ENCODE measurements around the gene C1orf35. TPM values are rescaled to one million over a fixed set of nuclear protein-coding genes. Genes with fewer than 3 reads are reported as not detected.

C1orf35 gene
- total RNA-seq, 1 experiment from 2014 or later, result 24.9 TPM

DNA sequence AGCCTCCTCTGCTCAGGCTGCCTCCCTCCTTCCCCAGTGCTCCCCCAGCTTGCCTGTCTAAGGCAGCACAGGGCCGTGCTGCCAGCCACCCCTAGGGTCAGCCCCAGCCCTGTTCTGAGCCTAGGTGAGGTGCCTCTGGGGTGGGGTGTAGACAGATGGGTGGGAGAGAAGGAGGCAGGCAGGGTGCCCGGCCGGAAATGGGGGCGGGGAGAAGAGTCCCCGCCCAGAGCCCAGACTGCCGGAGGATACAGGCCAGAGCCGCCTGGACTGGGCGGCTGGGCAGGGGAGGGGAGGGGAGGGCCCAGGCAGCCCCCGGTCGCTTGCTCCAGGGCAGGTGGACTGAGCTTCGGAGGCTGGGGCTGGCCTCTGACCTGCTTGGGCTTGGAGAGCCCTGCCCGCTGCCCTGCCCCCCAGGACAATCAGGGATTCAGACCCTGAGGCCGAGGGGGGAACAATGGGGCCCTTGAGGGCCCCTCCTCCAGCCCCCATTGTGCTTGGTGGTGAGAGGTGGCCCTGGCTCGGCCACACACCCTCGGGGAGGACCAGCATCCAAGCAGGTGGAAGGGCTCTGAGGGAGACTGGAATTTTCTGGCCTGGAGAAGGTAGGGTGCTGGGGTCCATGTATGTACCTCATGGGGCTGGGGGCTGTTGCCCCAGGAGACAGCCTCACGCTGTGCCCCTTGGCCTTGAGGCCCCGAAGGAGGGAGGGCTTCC, 46.4 kb upstream of the C1orf35 start, which contains the start of gene GJC2:
TSS of gene GJC2 (plus strand) at position 525 of the 714 bp plus-strand sequence. CDS start 7,829 bp downstream, outside the sequence.
- Histone ChIP-seq H3K27me3 (ENCODE audit: control insufficient read depth, insufficient read depth, low read length) (no peaks in the 10 kb centered on the region), H3K4me1 (ENCODE audit: control insufficient read depth, insufficient read depth, low read length) (peaks cover 28% of the 10 kb centered on the region), H3K36me3 (ENCODE audit: control insufficient read depth, insufficient read depth, low read length) (no peaks in the 10 kb centered on the region; the same call in 1 of the 2 replicates), H3K4me3 (ENCODE audit: low read depth in 2 of 2, low read length in 2 of 2) (no peak within 1 kb of the TSS), H3K9me3 (ENCODE audit: control insufficient read depth, insufficient read depth, low read depth, low read length) (no peaks in the 10 kb centered on the region), H3K27ac (ENCODE audit: low read length) (peak within 1 kb of the TSS; percentile 72)
- no TSS peak for BruUV-seq (replicated peaks)
- intact Hi-C loops (cut with micrococcal nuclease; ENCODE audit: unreplicated experiment) (no loop called here), in situ Hi-C loops (cut with HindIII; ENCODE audit: low pct_unique_long_range_greater_than_20kb, low sequenced_read_pairs) (no loop called here)
- no peak for TF ChIP-seq SIN3A (IDR thresholded peaks at IDR 0.05; ENCODE audit: borderline replicate concordance, insufficient read depth, low read depth, low read length)
- TF ChIP-seq, protein P1, sequence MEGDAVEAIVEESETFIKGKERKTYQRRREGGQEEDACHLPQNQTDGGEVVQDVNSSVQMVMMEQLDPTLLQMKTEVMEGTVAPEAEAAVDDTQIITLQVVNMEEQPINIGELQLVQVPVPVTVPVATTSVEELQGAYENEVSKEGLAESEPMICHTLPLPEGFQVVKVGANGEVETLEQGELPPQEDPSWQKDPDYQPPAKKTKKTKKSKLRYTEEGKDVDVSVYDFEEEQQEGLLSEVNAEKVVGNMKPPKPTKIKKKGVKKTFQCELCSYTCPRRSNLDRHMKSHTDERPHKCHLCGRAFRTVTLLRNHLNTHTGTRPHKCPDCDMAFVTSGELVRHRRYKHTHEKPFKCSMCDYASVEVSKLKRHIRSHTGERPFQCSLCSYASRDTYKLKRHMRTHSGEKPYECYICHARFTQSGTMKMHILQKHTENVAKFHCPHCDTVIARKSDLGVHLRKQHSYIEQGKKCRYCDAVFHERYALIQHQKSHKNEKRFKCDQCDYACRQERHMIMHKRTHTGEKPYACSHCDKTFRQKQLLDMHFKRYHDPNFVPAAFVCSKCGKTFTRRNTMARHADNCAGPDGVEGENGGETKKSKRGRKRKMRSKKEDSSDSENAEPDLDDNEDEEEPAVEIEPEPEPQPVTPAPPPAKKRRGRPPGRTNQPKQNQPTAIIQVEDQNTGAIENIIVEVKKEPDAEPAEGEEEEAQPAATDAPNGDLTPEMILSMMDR (IDR thresholded peaks at IDR 0.05), result no peak
- no peak for TF ChIP-seq TCF7L2 (IDR thresholded peaks at IDR 0.05; ENCODE audit: low read depth, low read length)
- TF ChIP-seq POLR2AphosphoS5 (IDR thresholded peaks at IDR 0.05; ENCODE audit: low read depth, low read length), result no peak
- TF ChIP-seq, protein P2, sequence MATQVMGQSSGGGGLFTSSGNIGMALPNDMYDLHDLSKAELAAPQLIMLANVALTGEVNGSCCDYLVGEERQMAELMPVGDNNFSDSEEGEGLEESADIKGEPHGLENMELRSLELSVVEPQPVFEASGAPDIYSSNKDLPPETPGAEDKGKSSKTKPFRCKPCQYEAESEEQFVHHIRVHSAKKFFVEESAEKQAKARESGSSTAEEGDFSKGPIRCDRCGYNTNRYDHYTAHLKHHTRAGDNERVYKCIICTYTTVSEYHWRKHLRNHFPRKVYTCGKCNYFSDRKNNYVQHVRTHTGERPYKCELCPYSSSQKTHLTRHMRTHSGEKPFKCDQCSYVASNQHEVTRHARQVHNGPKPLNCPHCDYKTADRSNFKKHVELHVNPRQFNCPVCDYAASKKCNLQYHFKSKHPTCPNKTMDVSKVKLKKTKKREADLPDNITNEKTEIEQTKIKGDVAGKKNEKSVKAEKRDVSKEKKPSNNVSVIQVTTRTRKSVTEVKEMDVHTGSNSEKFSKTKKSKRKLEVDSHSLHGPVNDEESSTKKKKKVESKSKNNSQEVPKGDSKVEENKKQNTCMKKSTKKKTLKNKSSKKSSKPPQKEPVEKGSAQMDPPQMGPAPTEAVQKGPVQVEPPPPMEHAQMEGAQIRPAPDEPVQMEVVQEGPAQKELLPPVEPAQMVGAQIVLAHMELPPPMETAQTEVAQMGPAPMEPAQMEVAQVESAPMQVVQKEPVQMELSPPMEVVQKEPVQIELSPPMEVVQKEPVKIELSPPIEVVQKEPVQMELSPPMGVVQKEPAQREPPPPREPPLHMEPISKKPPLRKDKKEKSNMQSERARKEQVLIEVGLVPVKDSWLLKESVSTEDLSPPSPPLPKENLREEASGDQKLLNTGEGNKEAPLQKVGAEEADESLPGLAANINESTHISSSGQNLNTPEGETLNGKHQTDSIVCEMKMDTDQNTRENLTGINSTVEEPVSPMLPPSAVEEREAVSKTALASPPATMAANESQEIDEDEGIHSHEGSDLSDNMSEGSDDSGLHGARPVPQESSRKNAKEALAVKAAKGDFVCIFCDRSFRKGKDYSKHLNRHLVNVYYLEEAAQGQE (IDR thresholded peaks at IDR 0.05; ENCODE audit: insufficient read depth in 1 of 2, low read depth in 2 of 2, low read length in 1 of 2), result no peak
- DNase-seq (ENCODE audit: low read depth, low spot score) (no peak), ATAC-seq (peak; percentile 52)
- ChIA-PET CTCF (interaction anchor here (0.6 kb wide), 2 partner anchors 143 to 308 kb away, joined by 5 to 6 read pairs; a partner anchor contains a TSS), POLR2A (no interaction called here)

DNA sequence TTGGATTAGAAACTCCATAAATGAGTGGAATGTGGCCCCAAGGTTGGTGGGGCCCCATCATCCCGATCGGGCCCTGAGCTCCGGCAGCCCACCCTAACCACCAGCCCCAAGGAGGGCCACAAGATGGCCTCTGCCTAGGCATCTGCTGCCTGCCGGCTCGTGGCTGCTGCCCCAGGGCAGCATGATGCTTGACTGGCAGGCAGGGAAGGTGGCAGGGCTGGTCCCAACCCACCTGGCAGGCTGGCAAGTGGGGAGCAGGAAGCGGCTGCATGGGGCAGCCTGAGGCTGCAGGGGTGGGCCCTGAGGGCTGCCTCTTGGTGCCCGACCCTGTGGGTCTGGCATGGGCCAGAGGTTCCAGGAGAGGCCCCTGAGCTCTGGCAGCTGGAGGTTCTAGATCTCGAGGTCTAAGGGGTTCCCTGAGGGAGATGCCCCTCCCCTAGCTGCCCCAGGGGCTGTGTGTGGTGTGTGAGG, 45.8 kb upstream of the C1orf35 start:
- intact Hi-C loops (cut with micrococcal nuclease; ENCODE audit: unreplicated experiment), result no loop called here
- CTCF ChIA-PET, result no interaction called here

More for the DNA sequence above, 45.8 kb upstream of the C1orf35 start:
- POLR2A ChIA-PET, result no interaction called here
- Histone ChIP-seq H3K27ac (ENCODE audit: low read length) (peak overlapping the region; percentile 72), H3K4me3 (ENCODE audit: low read depth in 2 of 2, low read length in 2 of 2) (no peak overlapping the region), H3K27me3 (ENCODE audit: control insufficient read depth, insufficient read depth, low read length) (no peaks in the 10 kb centered on the region), H3K4me1 (ENCODE audit: control insufficient read depth, insufficient read depth, low read length) (peaks cover 28% of the 10 kb centered on the region), H3K9me3 (ENCODE audit: control insufficient read depth, insufficient read depth, low read depth, low read length) (no peaks in the 10 kb centered on the region), H3K36me3 (ENCODE audit: control insufficient read depth, insufficient read depth, low read length) (no peaks in the 10 kb centered on the region; the same call in 1 of the 2 replicates)
- peak; percentile 9 for ATAC-seq
- no peak for DNase-seq (ENCODE audit: low read depth, low spot score)
- TF ChIP-seq, protein P2 (IDR thresholded peaks at IDR 0.05; ENCODE audit: insufficient read depth in 1 of 2, low read depth in 2 of 2, low read length in 1 of 2), result no peak
- TF ChIP-seq, protein P1 (IDR thresholded peaks at IDR 0.05), result no peak
- TF ChIP-seq TCF7L2 (IDR thresholded peaks at IDR 0.05; ENCODE audit: low read depth, low read length), result no peak
- no peak for TF ChIP-seq POLR2AphosphoS5 (IDR thresholded peaks at IDR 0.05; ENCODE audit: low read depth, low read length)
- no peak for TF ChIP-seq SIN3A (IDR thresholded peaks at IDR 0.05; ENCODE audit: borderline replicate concordance, insufficient read depth, low read depth, low read length)
- BruUV-seq (replicated peaks), result no TSS peak
- in situ Hi-C loops (cut with HindIII; ENCODE audit: low pct_unique_long_range_greater_than_20kb, low sequenced_read_pairs), result no loop called here
